GM10248 (cell line): ENCODE results near the gene ADAMTS3.
"Not testable (repeated sequence)": the region's sequence is repeated elsewhere in the genome, so short reads cannot be mapped to it uniquely, and the experiment has no call there.

Source experiments
- CTCF ChIA-PET: fragments of 300-600 bp; sonication (Branson Sonifier 250); formaldehyde crosslinking; extraction: SDS; loops from one replicate; lab custom pipeline; 2021; ENCODE audit warnings: antibody characterized with exemption; lab: Yijun Ruan, JAX
- POLR2A ChIA-PET: fragments of 350-650 bp; sonication (Branson Sonifier 250); formaldehyde crosslinking; extraction: SDS; loops from one replicate; lab custom pipeline; 2020; ENCODE audit warnings: antibody characterized with exemption; lab: Yijun Ruan, JAX
- DNase-seq: peaks from one replicate; pipeline ENCODE4 v3.0.0; 2012; ENCODE audit errors: extremely low spot score
- TF ChIP-seq, protein P1 (sequence below): IDR thresholded peaks from 2 replicates; pipeline ENCODE4 v1.5.1; 2012; ENCODE audit warnings: mild to moderate bottlenecking, low read depth; ENCODE audit errors: extremely low read depth, missing control alignments, control extremely low read depth

ADAMTS3 gene

DNA sequence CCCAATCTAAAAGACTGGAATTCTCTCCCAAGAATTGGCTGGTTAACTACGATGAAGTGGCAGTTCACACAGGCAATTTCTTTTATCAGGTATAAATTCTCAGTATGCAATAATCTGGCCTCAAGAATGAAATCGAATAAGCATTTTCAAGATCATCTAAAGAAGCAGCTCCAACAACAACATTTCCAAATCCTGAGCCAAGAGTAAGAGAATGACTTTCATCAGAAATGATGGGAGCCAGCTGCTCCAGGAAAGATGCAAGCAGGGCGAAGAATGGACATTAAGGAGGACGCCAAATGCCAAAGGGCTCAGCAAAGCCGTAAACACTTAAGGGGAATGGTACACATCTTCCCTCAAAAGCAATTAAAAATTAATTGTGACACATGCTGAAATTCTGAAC, 12.0 kb downstream of the ADAMTS3 start:
- ChIA-PET CTCF (interaction anchor here (2.0 kb wide), 1 partner anchor 52 kb away, joined by 5 read pairs; no protein-coding TSS in a partner anchor), POLR2A (no interaction called here)
- DNase-seq = no peak
- TF ChIP-seq, protein P1, sequence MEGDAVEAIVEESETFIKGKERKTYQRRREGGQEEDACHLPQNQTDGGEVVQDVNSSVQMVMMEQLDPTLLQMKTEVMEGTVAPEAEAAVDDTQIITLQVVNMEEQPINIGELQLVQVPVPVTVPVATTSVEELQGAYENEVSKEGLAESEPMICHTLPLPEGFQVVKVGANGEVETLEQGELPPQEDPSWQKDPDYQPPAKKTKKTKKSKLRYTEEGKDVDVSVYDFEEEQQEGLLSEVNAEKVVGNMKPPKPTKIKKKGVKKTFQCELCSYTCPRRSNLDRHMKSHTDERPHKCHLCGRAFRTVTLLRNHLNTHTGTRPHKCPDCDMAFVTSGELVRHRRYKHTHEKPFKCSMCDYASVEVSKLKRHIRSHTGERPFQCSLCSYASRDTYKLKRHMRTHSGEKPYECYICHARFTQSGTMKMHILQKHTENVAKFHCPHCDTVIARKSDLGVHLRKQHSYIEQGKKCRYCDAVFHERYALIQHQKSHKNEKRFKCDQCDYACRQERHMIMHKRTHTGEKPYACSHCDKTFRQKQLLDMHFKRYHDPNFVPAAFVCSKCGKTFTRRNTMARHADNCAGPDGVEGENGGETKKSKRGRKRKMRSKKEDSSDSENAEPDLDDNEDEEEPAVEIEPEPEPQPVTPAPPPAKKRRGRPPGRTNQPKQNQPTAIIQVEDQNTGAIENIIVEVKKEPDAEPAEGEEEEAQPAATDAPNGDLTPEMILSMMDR = no peak

DNA sequence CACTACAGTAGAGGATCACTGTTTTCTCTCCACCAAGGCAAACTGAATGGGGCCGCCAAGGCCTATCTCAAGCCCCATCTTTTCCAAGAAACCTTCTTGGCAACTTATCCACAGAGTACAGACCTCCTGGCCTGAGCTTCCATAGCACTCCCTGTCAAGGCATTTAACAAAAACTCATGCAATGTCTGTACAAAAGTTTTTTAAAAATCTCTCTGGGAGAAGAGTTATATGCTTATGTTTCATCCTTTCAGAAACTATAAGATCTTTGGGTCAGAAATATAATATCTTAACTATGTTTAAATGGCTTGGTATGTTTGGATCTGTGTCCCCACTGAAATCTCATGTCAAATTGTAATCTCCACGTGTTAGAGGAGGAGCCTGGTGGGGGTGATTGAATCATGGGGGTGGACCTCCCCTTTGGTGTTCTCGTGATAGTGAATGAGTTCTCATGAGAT, 13.6 kb downstream of the ADAMTS3 start:
- DNase-seq = no peak
- ChIA-PET CTCF (interaction anchor here (1.2 to 2.0 kb wide), 2 partner anchors 9 to 50 kb away, joined by 3 to 5 read pairs; no protein-coding TSS in a partner anchor), POLR2A (no interaction called here)
- TF ChIP-seq, protein P1 = no peak

DNA sequence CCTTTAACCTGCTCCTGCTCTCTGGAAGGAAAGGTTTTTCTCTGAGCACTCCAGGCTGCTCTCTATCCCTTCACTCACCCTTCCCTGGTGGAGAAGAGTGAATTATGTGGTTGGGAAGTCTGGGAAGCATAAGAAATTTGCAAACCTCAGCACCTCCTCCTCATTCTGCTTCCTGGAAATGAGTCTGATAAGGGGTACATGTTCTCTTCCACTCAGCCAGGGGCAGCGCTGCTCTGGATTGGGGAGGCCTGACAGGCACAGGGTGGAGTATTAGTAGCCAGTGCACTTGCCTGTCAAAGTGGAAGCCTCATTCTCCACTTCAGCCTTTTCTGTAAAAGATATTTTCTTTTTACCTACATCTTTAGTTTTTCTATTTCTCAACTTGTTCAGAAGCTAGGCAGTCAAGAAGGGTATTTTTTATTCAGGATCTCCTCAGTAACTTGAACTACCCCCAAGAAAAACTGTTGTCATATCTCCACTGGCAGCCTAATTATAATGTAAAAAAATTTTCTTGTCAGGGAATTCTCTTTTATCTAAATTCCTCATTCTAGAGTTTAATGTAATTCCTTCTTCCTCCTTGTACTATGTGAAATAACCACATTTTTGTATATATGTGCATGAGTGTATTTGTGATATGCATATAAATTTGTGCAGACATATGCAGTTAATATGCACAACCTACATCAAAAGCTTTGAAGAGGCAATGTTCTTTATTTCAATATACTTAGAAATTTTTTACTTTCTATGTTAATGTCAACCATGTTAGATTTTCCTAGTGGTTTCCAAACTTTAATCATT, 15.3 kb downstream of the ADAMTS3 start:
- CTCF ChIA-PET = no interaction called here

DNA sequence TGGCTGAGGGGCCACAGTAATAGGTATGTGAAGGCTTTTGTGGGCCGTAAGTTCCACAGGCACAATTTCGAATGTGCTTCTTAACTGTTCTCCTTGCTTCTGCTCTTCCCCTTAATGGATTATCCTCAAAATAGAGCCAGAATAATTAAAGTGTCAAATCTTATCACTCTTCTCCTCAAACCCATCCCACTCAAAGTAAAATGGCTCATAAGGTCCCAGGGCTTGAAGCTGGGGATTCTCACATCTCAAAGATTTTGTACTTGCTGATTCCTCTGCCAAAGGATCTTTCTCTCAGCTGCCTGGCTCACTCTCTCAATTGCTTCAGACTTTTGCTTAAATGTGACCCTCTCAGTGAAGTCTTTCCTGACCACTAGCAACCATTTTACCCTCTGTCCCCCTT, 16.6 kb downstream of the ADAMTS3 start:
- TF ChIP-seq, protein P1 = no peak
- POLR2A ChIA-PET = no interaction called here
- CTCF ChIA-PET = interaction anchor here (1.1 kb wide), 1 partner anchor 31 kb away, joined by 3 read pairs; no protein-coding TSS in a partner anchor
- DNase-seq = no peak

More for the DNA sequence above, 15.3 kb downstream of the ADAMTS3 start:
- POLR2A ChIA-PET = no interaction called here
- no peak for DNase-seq
- TF ChIP-seq, protein P1 = no peak

DNA sequence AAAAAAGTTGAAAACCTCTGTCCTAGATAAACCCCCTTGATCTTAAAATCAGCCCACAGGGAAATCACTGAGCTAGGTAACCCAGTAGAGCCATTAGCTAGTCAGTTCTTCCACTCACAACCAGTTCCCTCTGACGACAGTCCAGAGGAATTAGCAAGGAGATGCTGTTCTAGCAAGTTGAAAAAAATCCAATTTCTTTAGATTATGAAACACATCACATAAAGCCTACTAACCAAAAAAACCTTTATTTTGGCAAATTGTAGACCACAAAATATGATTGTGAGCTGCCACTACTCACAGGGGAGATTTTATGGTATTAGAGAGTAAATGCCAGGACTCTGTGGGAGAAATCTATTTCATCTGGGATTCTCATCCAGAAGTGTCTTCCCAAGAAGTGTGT, 22.6 kb downstream of the ADAMTS3 start:
- POLR2A ChIA-PET = no interaction called here
- DNase-seq = no peak
- TF ChIP-seq, protein P1 = no peak
- CTCF ChIA-PET = interaction anchor here (1.0 kb wide), 1 partner anchor 9 kb away, joined by 3 read pairs; no protein-coding TSS in a partner anchor

DNA sequence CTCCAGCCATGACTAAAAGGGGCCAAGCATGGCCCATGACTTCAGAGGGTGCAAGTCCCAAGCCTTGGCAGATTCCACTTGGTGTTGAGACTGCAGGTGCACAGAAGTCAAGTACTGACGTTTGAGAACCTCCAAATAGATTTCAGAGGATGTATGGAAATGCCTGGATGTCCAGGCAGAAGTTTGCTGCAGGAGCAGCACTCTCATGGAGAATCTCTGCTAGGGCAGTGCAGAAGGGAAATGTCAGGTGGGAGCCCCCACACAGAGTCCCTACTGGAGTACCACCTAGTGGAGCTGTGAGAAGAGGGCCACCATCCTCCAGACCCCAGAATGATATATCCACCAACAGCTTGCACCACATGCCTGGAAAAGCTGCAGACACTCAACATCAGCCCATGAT, 28.3 kb downstream of the ADAMTS3 start:
- DNase-seq, CTCF ChIA-PET, POLR2A ChIA-PET: not testable (repeated sequence)

DNA sequence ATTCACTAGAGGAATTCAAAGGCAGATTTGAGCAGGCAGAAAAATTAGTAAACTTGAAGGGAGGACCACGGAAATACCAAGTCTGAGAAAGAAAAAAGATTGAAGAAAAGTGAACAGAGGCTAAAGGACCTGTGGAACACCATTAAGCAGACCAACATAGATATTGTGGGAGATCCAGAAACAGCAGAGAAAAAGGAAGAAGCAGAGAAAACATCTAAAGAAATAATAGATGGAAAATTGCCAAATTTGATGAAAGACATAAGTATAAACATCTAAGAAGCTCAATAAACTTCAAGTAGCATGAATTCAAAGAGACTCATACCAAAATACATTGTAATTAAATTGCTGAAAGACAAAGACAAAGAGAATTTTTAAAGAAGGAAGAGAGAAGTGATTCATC, 31.0 kb downstream of the ADAMTS3 start:
- POLR2A ChIA-PET = no interaction called here
- no peak for DNase-seq
- CTCF ChIA-PET = no interaction called here
- TF ChIP-seq, protein P1 = no peak
